WERI-Rb-1 (cell line): ENCODE results near the gene TBCCD1.
"Not testable (repeated sequence)": the region's sequence is repeated elsewhere in the genome, so short reads cannot be mapped to it uniquely, and the experiment has no call there.

Source experiments
- DNase-seq: peaks from one replicate; pipeline ENCODE4 v3.0.0-alpha.2; 2020
- H3K27ac ChIP-seq: fragments of 250-450 bp; sonication (Bioruptor Pico); 2 replicates; pipeline ENCODE4 v1.5.1; 2020; ENCODE audit warnings: mild to moderate bottlenecking, moderate library complexity
- H3K27me3 ChIP-seq: fragments of 250-450 bp; sonication (Bioruptor Pico); 2 replicates; pipeline ENCODE4 v1.5.1; 2021; ENCODE audit warnings: mild to moderate bottlenecking, low read depth, moderate library complexity; ENCODE audit not compliant: insufficient read depth, severe bottlenecking
- H3K36me3 ChIP-seq: fragments of 250-450 bp; sonication (Bioruptor Pico); 2 replicates; pipeline ENCODE4 v1.5.1; 2020; ENCODE audit warnings: mild to moderate bottlenecking, moderate library complexity
- H3K4me3 ChIP-seq: 2 replicates; pipeline ENCODE4 v1.5.1; 2011; ENCODE audit warnings: low read depth, mild to moderate bottlenecking, control low read depth, low read length
- H3K9me3 ChIP-seq: fragments of 250-450 bp; sonication (Bioruptor Pico); 2 replicates; pipeline ENCODE4 v1.5.1; 2021; ENCODE audit warnings: mild to moderate bottlenecking, moderate library complexity; ENCODE audit not compliant: severe bottlenecking
- TF ChIP-seq, protein P1 (sequence below): IDR thresholded peaks from 2 replicates; pipeline ENCODE4 v1.5.1; 2011; ENCODE audit warnings: low read depth, mild to moderate bottlenecking, control low read depth, inconsistent platforms, low read length

Gene TBCCD1

DNA sequence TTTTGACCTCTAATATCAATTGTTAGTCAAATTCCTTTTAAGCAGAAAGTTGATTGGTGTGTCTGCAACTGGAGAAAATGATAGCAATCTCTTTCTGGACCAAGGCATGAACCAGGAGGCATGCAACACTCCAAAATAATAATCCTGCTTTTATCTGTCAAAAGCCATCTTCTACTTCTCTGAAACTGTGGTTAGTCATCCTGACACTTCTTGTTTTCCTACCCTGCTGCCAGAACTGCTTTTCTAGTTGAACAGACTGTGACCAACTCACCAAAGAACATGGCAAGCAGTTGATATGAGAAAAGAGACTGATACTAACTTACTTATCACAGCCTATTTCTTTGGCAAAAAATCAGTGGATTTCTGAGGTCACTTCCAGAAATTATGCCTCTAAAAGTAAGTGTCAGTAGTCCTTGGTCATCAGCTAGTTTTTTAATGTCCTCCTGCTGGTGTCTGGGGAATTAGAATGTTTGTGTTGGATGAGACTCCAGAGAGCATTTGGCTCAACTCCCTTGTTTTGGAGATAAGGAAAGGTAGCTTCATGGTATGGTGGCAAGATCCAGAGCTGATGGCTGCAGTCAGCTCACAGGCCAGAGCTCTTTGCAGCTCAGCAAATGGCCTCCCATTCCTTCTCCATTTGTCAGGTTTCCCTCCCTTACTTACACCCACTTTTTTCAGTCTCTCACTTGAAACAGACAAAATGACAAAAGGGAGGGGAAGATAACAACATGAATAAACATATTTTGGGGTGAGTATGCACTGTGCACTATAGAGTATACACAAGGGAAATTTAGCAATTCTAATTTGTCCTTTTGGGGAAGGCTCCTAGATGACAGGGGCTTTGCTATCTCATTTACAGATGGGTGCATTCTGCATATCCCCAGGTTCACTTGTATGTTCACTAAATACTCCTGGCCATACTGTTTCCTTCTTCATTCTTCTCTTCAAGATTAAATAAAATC is 30.0 kb downstream of the TBCCD1 start:
- no peaks in the 10 kb centered on the region for H3K36me3 ChIP-seq
- no peak overlapping the region for H3K4me3 ChIP-seq
- no peaks in the 10 kb centered on the region for H3K27me3 ChIP-seq
- DNase-seq = no peak
- TF ChIP-seq, protein P1, sequence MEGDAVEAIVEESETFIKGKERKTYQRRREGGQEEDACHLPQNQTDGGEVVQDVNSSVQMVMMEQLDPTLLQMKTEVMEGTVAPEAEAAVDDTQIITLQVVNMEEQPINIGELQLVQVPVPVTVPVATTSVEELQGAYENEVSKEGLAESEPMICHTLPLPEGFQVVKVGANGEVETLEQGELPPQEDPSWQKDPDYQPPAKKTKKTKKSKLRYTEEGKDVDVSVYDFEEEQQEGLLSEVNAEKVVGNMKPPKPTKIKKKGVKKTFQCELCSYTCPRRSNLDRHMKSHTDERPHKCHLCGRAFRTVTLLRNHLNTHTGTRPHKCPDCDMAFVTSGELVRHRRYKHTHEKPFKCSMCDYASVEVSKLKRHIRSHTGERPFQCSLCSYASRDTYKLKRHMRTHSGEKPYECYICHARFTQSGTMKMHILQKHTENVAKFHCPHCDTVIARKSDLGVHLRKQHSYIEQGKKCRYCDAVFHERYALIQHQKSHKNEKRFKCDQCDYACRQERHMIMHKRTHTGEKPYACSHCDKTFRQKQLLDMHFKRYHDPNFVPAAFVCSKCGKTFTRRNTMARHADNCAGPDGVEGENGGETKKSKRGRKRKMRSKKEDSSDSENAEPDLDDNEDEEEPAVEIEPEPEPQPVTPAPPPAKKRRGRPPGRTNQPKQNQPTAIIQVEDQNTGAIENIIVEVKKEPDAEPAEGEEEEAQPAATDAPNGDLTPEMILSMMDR = no peak
- H3K9me3 ChIP-seq = no peaks in the 10 kb centered on the region
- H3K27ac ChIP-seq = no peak overlapping the region

DNA sequence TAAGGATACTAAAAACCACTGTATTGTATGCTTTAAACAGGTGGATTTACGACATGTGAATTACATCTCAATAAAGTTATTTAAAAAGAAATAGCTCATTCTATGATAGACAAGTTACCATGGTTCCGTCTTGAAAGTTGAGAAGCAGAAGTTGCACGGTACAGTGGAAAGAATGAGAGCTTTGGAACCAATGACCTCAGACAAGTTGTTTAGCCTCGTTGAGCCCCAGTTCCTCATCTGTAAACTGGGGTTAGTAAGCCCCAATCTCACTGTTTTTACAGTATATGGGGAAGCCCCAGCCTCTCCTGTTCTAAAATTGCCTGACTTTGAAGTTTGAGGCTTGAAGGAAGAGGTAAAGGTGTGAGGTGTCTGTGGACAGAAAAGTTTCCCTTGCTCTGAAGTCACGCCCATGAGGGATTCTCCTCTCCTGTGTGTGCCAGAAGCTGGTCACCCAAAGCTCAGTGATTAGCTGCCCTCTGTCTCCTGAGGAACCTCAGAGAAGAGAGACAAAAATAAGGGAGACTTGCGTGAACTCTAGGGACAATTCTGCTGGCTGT is 32.9 kb downstream of the TBCCD1 start:
- no peaks in the 10 kb centered on the region for H3K9me3 ChIP-seq
- H3K27ac ChIP-seq = no peak overlapping the region
- H3K27me3 ChIP-seq = no peaks in the 10 kb centered on the region
- TF ChIP-seq, protein P1 = no peak
- DNase-seq = no peak
- H3K36me3 ChIP-seq = no peaks in the 10 kb centered on the region
- H3K4me3 ChIP-seq = no peak overlapping the region

DNA sequence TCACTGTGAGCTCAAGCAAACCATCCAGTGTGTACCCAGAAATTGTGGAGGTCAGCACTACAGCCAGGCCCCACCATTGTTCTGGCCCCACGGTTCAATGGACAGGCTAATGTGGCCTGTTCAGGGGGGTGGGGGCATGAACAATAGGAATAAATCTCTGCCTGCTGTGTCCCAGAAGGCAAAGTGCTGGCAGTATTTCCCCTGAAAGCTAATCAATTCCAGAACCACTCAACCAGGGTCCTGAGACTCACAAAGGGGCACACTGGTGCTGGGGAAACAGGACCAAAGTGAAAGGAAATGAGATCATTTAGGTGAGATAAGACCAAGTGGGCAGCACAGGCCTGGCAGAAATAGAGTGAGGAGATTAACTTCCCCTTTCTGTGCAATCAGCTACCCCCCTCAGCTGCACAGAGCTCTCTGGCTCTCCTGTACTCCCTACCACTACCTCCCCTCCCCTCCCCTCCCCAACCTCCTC is 34.5 kb downstream of the TBCCD1 start:
- no peak for DNase-seq
- TF ChIP-seq, protein P1 = no peak
- no peaks in the 10 kb centered on the region for H3K27me3 ChIP-seq
- no peaks in the 10 kb centered on the region for H3K36me3 ChIP-seq
- no peak overlapping the region for H3K4me3 ChIP-seq
- no peaks in the 10 kb centered on the region for H3K9me3 ChIP-seq
- H3K27ac ChIP-seq = no peak overlapping the region

DNA sequence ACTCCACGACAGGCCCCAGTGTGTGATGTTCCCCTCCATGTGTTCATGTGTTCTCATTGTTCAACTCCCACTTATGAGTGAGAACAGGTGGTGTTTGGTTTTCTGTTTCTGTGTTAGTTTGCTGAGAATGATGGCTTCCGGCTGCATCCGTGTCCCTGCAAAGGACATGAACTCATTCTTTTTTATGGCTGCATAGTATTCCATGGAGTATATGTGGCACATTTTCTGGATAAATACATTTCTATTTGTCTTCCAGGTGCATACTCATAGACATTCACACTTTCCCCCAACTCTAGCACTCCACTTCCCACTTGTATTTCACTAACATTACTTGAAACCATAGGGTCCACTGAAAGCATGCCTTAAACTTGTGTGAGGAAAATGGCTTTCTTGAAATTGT is 35.4 kb downstream of the TBCCD1 start:
- H3K27me3 ChIP-seq, H3K9me3 ChIP-seq, H3K36me3 ChIP-seq, DNase-seq, H3K27ac ChIP-seq, H3K4me3 ChIP-seq: not testable (repeated sequence)

DNA sequence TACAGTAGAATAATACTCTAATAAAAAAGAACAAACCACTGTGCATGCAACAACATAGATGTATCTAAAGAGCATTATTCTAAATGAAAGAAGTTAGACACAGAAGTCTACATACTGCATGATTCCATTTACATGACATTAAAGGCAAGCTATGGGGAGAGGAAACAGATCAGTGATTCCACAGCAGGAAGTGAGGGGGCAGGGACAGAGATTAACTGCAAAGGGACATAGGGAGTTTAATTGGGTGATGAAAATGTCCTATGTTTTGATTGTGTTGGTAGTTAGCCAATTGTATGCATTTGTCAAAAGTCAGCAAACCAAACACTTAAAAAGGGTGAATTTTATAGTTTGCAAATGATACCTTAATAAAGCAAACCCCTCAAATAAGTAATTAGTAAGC is 36.7 kb downstream of the TBCCD1 start:
- H3K9me3 ChIP-seq = no peaks in the 10 kb centered on the region
- no peak overlapping the region for H3K27ac ChIP-seq
- no peak for DNase-seq
- TF ChIP-seq, protein P1 = no peak
- H3K27me3 ChIP-seq = no peaks in the 10 kb centered on the region
- no peaks in the 10 kb centered on the region for H3K36me3 ChIP-seq
- H3K4me3 ChIP-seq = no peak overlapping the region

DNA sequence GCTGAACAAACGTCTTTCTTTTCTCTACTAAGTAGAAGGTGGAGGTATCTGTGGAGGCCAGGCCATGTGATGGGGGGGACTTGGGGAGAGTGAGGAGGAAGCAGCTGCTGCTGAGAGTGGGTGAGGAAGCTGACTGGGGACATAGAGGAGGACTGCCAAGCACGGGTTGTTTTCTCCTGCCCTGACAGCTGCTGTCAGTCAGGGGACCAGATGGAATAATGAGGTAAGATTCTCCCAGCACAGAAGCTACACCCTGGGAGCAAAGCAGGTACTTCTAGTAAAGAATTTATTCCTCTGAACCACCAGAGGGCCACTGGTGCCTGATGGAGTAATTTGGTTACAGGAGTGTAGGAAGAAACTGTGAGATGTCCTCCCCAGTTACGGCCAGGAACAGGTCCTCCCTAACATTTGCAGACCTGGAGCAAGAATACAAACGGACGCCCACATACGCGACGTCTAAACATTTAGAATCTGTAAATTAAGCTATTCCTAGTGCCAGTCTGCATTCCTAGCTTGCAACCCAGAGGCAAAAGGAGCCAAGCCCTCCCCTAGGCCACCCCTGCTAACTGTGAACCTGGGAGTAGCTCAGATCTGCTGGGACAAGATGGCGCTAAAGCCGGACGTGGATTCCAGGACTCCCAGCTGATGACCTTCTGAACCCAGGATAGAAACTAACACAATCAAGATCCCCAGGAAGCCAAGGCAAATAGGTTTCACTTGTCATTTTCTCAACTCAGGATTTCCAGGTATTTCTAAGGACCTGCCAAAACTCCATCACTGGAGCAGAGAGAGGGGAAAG is 37.7 kb downstream of the TBCCD1 start:
- DNase-seq = peak; percentile 36
- TF ChIP-seq, protein P1 = 0 out of 2 replicates have a peak, but pooled peaks have one; percentile 22
- H3K9me3 ChIP-seq = no peaks in the 10 kb centered on the region
- no peaks in the 10 kb centered on the region for H3K36me3 ChIP-seq
- H3K27ac ChIP-seq = no peak overlapping the region
- no peaks in the 10 kb centered on the region for H3K27me3 ChIP-seq
- no peak overlapping the region for H3K4me3 ChIP-seq
